HL-60 (cell line): ENCODE results near the gene CELF5.

Source experiments
- GABPA ChIP-seq: IDR thresholded peaks from 2 replicates; pipeline ENCODE4 v1.6.1; 2012; ENCODE audit warnings: low read depth
- POLR2AphosphoS5 ChIP-seq: IDR thresholded peaks from 2 replicates; pipeline ENCODE4 v1.6.1; 2012; ENCODE audit warnings: low read depth
- TF ChIP-seq, protein P1 (sequence below): IDR thresholded peaks from one replicate; pipeline ENCODE4 v1.5.1; 2011; ENCODE audit warnings: low read length, control low read depth, inconsistent platforms; ENCODE audit not compliant: insufficient read depth
- TF ChIP-seq, protein P2 (sequence below): IDR thresholded peaks from 2 replicates; pipeline ENCODE4 v1.6.1; 2012; ENCODE audit warnings: low read depth; ENCODE audit not compliant: insufficient replicate concordance

DNA sequence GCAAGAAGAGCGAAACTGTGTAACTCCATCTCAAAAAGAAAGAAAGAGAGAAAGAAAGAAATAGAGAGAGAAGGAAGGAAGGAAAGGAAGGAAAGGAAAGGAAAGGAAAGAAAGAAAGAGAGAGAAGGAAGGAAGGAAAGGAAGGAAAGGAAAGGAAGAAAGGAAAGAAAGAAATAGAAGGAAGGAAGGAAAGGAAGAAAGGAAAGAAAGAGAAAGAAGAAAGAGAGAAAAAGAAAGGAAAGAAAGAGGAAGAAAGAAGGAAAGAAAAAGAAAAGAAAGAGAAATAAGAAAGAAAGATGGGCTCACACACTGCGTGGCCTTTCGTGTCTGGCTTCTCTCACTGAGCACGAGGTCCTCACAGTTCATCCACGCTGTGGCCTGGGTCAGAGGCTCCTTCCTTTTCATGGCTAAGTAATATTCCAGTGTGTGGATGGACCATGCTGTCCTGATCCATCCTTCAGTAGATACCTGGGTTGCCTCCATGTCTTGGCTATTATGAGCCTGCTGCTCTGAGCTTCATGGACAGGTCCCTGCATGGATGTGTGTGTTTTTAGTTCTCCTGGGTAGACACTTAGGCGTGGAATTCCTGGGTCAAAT, 74.5 kb downstream of the CELF5 start:
- TF ChIP-seq, protein P1, sequence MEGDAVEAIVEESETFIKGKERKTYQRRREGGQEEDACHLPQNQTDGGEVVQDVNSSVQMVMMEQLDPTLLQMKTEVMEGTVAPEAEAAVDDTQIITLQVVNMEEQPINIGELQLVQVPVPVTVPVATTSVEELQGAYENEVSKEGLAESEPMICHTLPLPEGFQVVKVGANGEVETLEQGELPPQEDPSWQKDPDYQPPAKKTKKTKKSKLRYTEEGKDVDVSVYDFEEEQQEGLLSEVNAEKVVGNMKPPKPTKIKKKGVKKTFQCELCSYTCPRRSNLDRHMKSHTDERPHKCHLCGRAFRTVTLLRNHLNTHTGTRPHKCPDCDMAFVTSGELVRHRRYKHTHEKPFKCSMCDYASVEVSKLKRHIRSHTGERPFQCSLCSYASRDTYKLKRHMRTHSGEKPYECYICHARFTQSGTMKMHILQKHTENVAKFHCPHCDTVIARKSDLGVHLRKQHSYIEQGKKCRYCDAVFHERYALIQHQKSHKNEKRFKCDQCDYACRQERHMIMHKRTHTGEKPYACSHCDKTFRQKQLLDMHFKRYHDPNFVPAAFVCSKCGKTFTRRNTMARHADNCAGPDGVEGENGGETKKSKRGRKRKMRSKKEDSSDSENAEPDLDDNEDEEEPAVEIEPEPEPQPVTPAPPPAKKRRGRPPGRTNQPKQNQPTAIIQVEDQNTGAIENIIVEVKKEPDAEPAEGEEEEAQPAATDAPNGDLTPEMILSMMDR = no peak
- no peak for TF ChIP-seq POLR2AphosphoS5
- no peak for TF ChIP-seq GABPA
- TF ChIP-seq, protein P2, sequence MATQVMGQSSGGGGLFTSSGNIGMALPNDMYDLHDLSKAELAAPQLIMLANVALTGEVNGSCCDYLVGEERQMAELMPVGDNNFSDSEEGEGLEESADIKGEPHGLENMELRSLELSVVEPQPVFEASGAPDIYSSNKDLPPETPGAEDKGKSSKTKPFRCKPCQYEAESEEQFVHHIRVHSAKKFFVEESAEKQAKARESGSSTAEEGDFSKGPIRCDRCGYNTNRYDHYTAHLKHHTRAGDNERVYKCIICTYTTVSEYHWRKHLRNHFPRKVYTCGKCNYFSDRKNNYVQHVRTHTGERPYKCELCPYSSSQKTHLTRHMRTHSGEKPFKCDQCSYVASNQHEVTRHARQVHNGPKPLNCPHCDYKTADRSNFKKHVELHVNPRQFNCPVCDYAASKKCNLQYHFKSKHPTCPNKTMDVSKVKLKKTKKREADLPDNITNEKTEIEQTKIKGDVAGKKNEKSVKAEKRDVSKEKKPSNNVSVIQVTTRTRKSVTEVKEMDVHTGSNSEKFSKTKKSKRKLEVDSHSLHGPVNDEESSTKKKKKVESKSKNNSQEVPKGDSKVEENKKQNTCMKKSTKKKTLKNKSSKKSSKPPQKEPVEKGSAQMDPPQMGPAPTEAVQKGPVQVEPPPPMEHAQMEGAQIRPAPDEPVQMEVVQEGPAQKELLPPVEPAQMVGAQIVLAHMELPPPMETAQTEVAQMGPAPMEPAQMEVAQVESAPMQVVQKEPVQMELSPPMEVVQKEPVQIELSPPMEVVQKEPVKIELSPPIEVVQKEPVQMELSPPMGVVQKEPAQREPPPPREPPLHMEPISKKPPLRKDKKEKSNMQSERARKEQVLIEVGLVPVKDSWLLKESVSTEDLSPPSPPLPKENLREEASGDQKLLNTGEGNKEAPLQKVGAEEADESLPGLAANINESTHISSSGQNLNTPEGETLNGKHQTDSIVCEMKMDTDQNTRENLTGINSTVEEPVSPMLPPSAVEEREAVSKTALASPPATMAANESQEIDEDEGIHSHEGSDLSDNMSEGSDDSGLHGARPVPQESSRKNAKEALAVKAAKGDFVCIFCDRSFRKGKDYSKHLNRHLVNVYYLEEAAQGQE = no peak
